ENCODE results near the gene ERLEC1.
"Not testable (repeated sequence)": the region's sequence is repeated elsewhere in the genome, so short reads cannot be mapped to it uniquely, and the experiment has no call there.

The ERLEC1 gene
- 41.8 to 91.1 (median 60.4) reads per million in 17 experiments for total RNA-seq

GRCh38 chr2:53786705-53787613 is at the start of gene ERLEC1, which contains the start of gene ASB3:
TSS of gene ERLEC1 (plus strand) at chr2:53787044. CDS start at chr2:53787211, 167 bp downstream.
TSS of gene ASB3 (minus strand) at chr2:53786953. CDS start at chr2:53765572, 21,381 bp downstream.
- peak; percentile 76 to 92 (median 88) for DNase-seq

GRCh38 chr2:53737091-53737490 is 49.8 kb upstream of the ERLEC1 start:
- no peak for DNase-seq

- DNase-seq = peak; percentile 4 to 22 (median 14)
Measured at GRCh38 chr2:53739032-53739431, 47.8 kb upstream of the ERLEC1 start.

- peak in 2 of 4 experiments; percentile 28 to 33 for DNase-seq
Measured at GRCh38 chr2:53740170-53740569, 46.7 kb upstream of the ERLEC1 start.

GRCh38 chr2:53744395-53745065 is 42.3 kb upstream of the ERLEC1 start:
- DNase-seq = no peak

GRCh38 chr2:53750041-53750768 is 36.6 kb upstream of the ERLEC1 start:
- no peak for DNase-seq

GRCh38 chr2:53751728-53752127 is 35.1 kb upstream of the ERLEC1 start:
- no peak for DNase-seq

GRCh38 chr2:53752385-53752784 is 34.5 kb upstream of the ERLEC1 start:
- DNase-seq = no peak

GRCh38 chr2:53753041-53753440 is 33.8 kb upstream of the ERLEC1 start:
- no peak for DNase-seq

- no peak for DNase-seq
Measured at GRCh38 chr2:53755121-53755520, 31.7 kb upstream of the ERLEC1 start.

GRCh38 chr2:53756644-53757043 is 30.2 kb upstream of the ERLEC1 start:
- DNase-seq = no peak

GRCh38 chr2:53757206-53757605 is 29.6 kb upstream of the ERLEC1 start:
- not testable (repeated sequence) for DNase-seq

GRCh38 chr2:53765767-53766166 is 21.1 kb upstream of the ERLEC1 start:
- DNase-seq = no peak

- peak; percentile 91 to 96 (median 92) for DNase-seq
Measured at GRCh38 chr2:53767405-53768241, 19.2 kb upstream of the ERLEC1 start, which contains the start of gene CHAC2. TSS of gene CHAC2 (plus strand) at chr2:53767804. CDS start at chr2:53767887, 83 bp downstream.

GRCh38 chr2:53768242-53768542 is 18.7 kb upstream of the ERLEC1 start:
- peak in 2 of 4 experiments; percentile 18 to 28 for DNase-seq

- DNase-seq = no peak
Measured at GRCh38 chr2:53769318-53769945, 17.4 kb upstream of the ERLEC1 start.

GRCh38 chr2:53770264-53770663 is 16.6 kb upstream of the ERLEC1 start:
- no peak for DNase-seq

- DNase-seq = peak in 2 of 4 experiments; percentile 6 to 20
Measured at GRCh38 chr2:53777134-53777533, 9.7 kb upstream of the ERLEC1 start.

GRCh38 chr2:53778536-53779162 is 8.2 kb upstream of the ERLEC1 start:
- DNase-seq = peak; percentile 13 to 71 (median 39)

- no peak for DNase-seq
Measured at GRCh38 chr2:53780056-53780455, 6.8 kb upstream of the ERLEC1 start.

GRCh38 chr2:53782676-53783075 is 4.2 kb upstream of the ERLEC1 start:
- no peak for DNase-seq
